HG03520 (cell line): ENCODE results near the gene C1QA.
"Not testable (repeated sequence)": the region's sequence is repeated elsewhere in the genome, so short reads cannot be mapped to it uniquely, and the experiment has no call there.

Experiments used
- ATAC-seq: cut with Tn5 transposase; IDR thresholded peaks from one replicate; pipeline ENCODE4 v1.9.1; 2021; ENCODE audit warnings: mild to moderate bottlenecking, moderate library complexity; ENCODE audit not compliant: unreplicated experiment

The C1QA gene

GRCh38 chr1:22639286-22639685, 2.9 kb downstream of the C1QA start:
- no peak for ATAC-seq

- no peak for ATAC-seq
Measured at GRCh38 chr1:22641247-22641646, 4.8 kb downstream of the C1QA start.

- no peak for ATAC-seq
Measured at GRCh38 chr1:22641906-22642636, 5.6 kb downstream of the C1QA start.

- ATAC-seq: no peak
Measured at GRCh38 chr1:22643381-22643780, 7.0 kb downstream of the C1QA start, which contains the start of gene C1QC. Gene C1QC (plus strand): TSS chr1:22643633. CDS start chr1:22644024, 391 bp downstream.

- no peak for ATAC-seq
Measured at GRCh38 chr1:22643928-22644327, 7.5 kb downstream of the C1QA start.

GRCh38 chr1:22645931-22646330, 9.5 kb downstream of the C1QA start:
- no peak for ATAC-seq

GRCh38 chr1:22646384-22646783, 10.0 kb downstream of the C1QA start:
- ATAC-seq: no peak

GRCh38 chr1:22650089-22650693, 13.8 kb downstream of the C1QA start:
- no peak for ATAC-seq

- no peak for ATAC-seq
Measured at GRCh38 chr1:22651941-22652856, 15.8 kb downstream of the C1QA start.

- ATAC-seq: no peak
Measured at GRCh38 chr1:22652881-22653316, 16.5 kb downstream of the C1QA start, which contains the start of gene C1QB. Gene C1QB (plus strand): TSS chr1:22653236. CDS start chr1:22659463, 6,227 bp downstream.

- no peak for ATAC-seq
Measured at GRCh38 chr1:22654692-22655091, 18.3 kb downstream of the C1QA start.

GRCh38 chr1:22658385-22659163, 22.1 kb downstream of the C1QA start:
- no peak for ATAC-seq

GRCh38 chr1:22660716-22661241, 24.4 kb downstream of the C1QA start:
- no peak for ATAC-seq

GRCh38 chr1:22661880-22662279, 25.5 kb downstream of the C1QA start:
- no peak for ATAC-seq

- no peak for ATAC-seq
Measured at GRCh38 chr1:22662318-22662717, 25.9 kb downstream of the C1QA start.

- ATAC-seq: no peak
Measured at GRCh38 chr1:22662986-22663408, 26.6 kb downstream of the C1QA start.

GRCh38 chr1:22665752-22666151, 29.3 kb downstream of the C1QA start:
- no peak for ATAC-seq

- no peak for ATAC-seq
Measured at GRCh38 chr1:22666412-22666811, 30.0 kb downstream of the C1QA start.

GRCh38 chr1:22668840-22669239, 32.4 kb downstream of the C1QA start:
- not testable (repeated sequence) for ATAC-seq

- ATAC-seq: no peak
Measured at GRCh38 chr1:22670352-22670975, 34.0 kb downstream of the C1QA start.
